GM23338 (cell line): Measurements from ENCODE around the gene CITED4. TPM values are rescaled to one million over a fixed set of nuclear protein-coding genes. Genes with fewer than 3 reads are reported as not detected.

Experiments used
- ATAC-seq: fragments of 200-7000 bp; cut with Tn5 transposase; 3 replicates; pipeline ENCODE4 v1.9.1; 2020
- DNase-seq: peaks from one replicate; pipeline ENCODE4 v3.0.0-alpha.2; 2015; ENCODE audit warnings: low spot score
- H2AFZ ChIP-seq: fragments of 200-600 bp; sonication (generic); 2 replicates; pipeline ENCODE4 v1.8.0; 2016; ENCODE audit warnings: antibody characterized with exemption, mild to moderate bottlenecking, moderate library complexity
- H3F3A ChIP-seq: fragments of 200-600 bp; sonication (generic); replicated peaks from 2 replicates; pipeline ENCODE4 v1.8.0; 2017; ENCODE audit warnings: antibody characterized with exemption, mixed run types, low read depth
- H3K27ac ChIP-seq: fragments of 200-600 bp; sonication (generic); 2 replicates; pipeline ENCODE4 v1.6.1; 2016; ENCODE audit warnings: low read depth
- H3K27me3 ChIP-seq: fragments of 200-600 bp; sonication (generic); 2 replicates; pipeline ENCODE4 v1.8.0; 2016; ENCODE audit warnings: mild to moderate bottlenecking, mixed run types, moderate library complexity; ENCODE audit not compliant: insufficient read depth
- H3K36me3 ChIP-seq: fragments of 200-600 bp; sonication (generic); 2 replicates; pipeline ENCODE4 v1.8.0; 2016; ENCODE audit warnings: mild to moderate bottlenecking; ENCODE audit not compliant: insufficient read depth
- H3K4me1 ChIP-seq: fragments of 200-600 bp; sonication (generic); 2 replicates; pipeline ENCODE4 v1.8.0; 2016; ENCODE audit warnings: mild to moderate bottlenecking, moderate library complexity; ENCODE audit not compliant: insufficient read depth
- H3K4me2 ChIP-seq: fragments of 200-600 bp; sonication (generic); 2 replicates; pipeline ENCODE4 v1.7.1; 2017; ENCODE audit warnings: mixed run types
- H3K4me3 ChIP-seq: fragments of 200-600 bp; sonication (generic); 2 replicates; pipeline ENCODE4 v1.6.1; 2016; ENCODE audit warnings: mixed run types
- H3K79me2 ChIP-seq: fragments of 200-600 bp; sonication (generic); replicated peaks from 2 replicates; pipeline ENCODE4 v1.8.0; 2017; ENCODE audit warnings: mild to moderate bottlenecking; ENCODE audit not compliant: insufficient read depth
- H3K9me2 ChIP-seq: fragments of 200-600 bp; sonication (generic); 2 replicates; pipeline ENCODE4 v1.8.0; 2017; ENCODE audit not compliant: insufficient read depth
- H4K20me1 ChIP-seq: fragments of 200-600 bp; sonication (generic); replicated peaks from 2 replicates; pipeline ENCODE4 v1.8.0; 2017; ENCODE audit warnings: mild to moderate bottlenecking; ENCODE audit not compliant: insufficient read depth
- H3K27ac Mint-ChIP-seq: 2 replicates; pipeline ENCODE4 v1.8.0; 2020; ENCODE audit warnings: inconsistent platforms, mild to moderate bottlenecking, moderate library complexity, mixed read lengths
- H3K27me3 Mint-ChIP-seq: 3 replicates; pipeline ENCODE4 v1.8.0; 2022; ENCODE audit warnings: low read depth, mild to moderate bottlenecking, moderate library complexity, mixed read lengths, inconsistent platforms; ENCODE audit not compliant: insufficient read depth, poor library complexity
- H3K36me3 Mint-ChIP-seq: 3 replicates; pipeline ENCODE4 v1.8.0; 2021; ENCODE audit warnings: low read depth, mild to moderate bottlenecking, inconsistent platforms, moderate library complexity, mixed read lengths
- H3K4me1 Mint-ChIP-seq: 3 replicates; pipeline ENCODE4 v1.8.0; 2020; ENCODE audit warnings: mild to moderate bottlenecking, inconsistent platforms, mixed read lengths
- H3K4me3 Mint-ChIP-seq: 3 replicates; pipeline ENCODE4 v1.8.0; 2021; ENCODE audit warnings: moderate library complexity, mild to moderate bottlenecking, inconsistent platforms, mixed read lengths
- H3K9me3 Mint-ChIP-seq: 3 replicates; pipeline ENCODE4 v1.8.0; 2020; ENCODE audit warnings: moderate library complexity, mild to moderate bottlenecking, inconsistent platforms, mixed read lengths
- EZH2 ChIP-seq: fragments of 200-600 bp; sonication (generic); IDR thresholded peaks from one replicate; pipeline ENCODE4 v1.8.0; 2017; ENCODE audit warnings: antibody characterized with exemption, mild to moderate bottlenecking, low read depth; ENCODE audit not compliant: unreplicated experiment
- EZH2phosphoT487 ChIP-seq: fragments of 200-600 bp; sonication (generic); IDR thresholded peaks from one replicate; pipeline ENCODE4 v1.8.1; 2018; ENCODE audit warnings: antibody characterized with exemption; ENCODE audit not compliant: unreplicated experiment
- NANOG ChIP-seq: IDR thresholded peaks from 2 replicates; pipeline ENCODE4 v1.6.1; 2016; ENCODE audit warnings: antibody characterized with exemption, borderline replicate concordance
- REST ChIP-seq: IDR thresholded peaks from one replicate; pipeline ENCODE4 v1.6.1; 2018; ENCODE audit warnings: antibody characterized with exemption; ENCODE audit not compliant: unreplicated experiment
- ZNF331 ChIP-seq: fragments of 250-450 bp; sonication (Bioruptor Pico); IDR thresholded peaks from 2 replicates; pipeline ENCODE4 v1.5.0; 2020; ENCODE audit warnings: low read depth, mild to moderate bottlenecking, moderate library complexity
- ZNF462 ChIP-seq: fragments of 250-450 bp; sonication (Bioruptor Pico); IDR thresholded peaks from 2 replicates; pipeline ENCODE4 v1.5.0; 2020; ENCODE audit warnings: mild to moderate bottlenecking, moderate library complexity
- polyA plus RNA-seq: library from polyadenylated mRNA; unstranded; fragments of >200 nt; fragmentation: Nextera tagmentation; extraction: Ambion mirVana; gene quantifications from 2 replicates; pipeline ENCODE4 v1.2.1, GENCODE V29; 2016
- total RNA-seq: library from RNA; depleted of rRNA; stranded (reverse); fragments of >200 nt; shearing (Covaris generic); gene quantifications from 2 replicates; pipeline ENCODE4 v1.2.3, GENCODE V29; 2014

CITED4 gene
- total and polyA plus RNA-seq, 2 experiments from 2014 or later = 2.9 to 18.7 TPM

GRCh38 chr1:40877698-40878097, 15.5 kb upstream of the CITED4 start:
- Histone ChIP-seq H3K27ac (no peak overlapping the region), H2AFZ (peak overlapping the region; percentile 85), H4K20me1 (no peaks in the 10 kb centered on the region), H3K36me3 (no peaks in the 10 kb centered on the region), H3K9me2 (0 out of 2 replicates have a peak, but pooled peaks cover 4% of the 10 kb centered on the region), H3K4me3 (no peak overlapping the region), H3K79me2 (no peaks in the 10 kb centered on the region), H3K27me3 (no peaks in the 10 kb centered on the region), H3K4me2 (no peak overlapping the region), H3F3A (no peaks in the 10 kb centered on the region), H3K4me1 (no peaks in the 10 kb centered on the region; the same call in 1 of the 2 replicates)
- H3K4me3 Mint-ChIP-seq = no peak overlapping the region
- DNase-seq (peak; percentile 52), ATAC-seq (peak; percentile 54)
- no peak overlapping the region for H3K27ac Mint-ChIP-seq
- peaks cover 12% of the 10 kb centered on the region; the same call in 2 of the 3 replicates for H3K9me3 Mint-ChIP-seq
- TF ChIP-seq EZH2 (no peak), REST (no peak), EZH2phosphoT487 (no peak)
- H3K27me3 Mint-ChIP-seq = peaks cover 7% of the 10 kb centered on the region
- 0 out of 3 replicates have a peak, but pooled peaks cover 5% of the 10 kb centered on the region for H3K36me3 Mint-ChIP-seq
- H3K4me1 Mint-ChIP-seq = peaks cover 7% of the 10 kb centered on the region; the same call in 2 of the 3 replicates

GRCh38 chr1:40876891-40877290, 14.7 kb upstream of the CITED4 start:
- H3K4me2 ChIP-seq = no peak overlapping the region
- H3K4me1 ChIP-seq = no peaks in the 10 kb centered on the region; the same call in 1 of the 2 replicates
- no peaks in the 10 kb centered on the region for H3F3A ChIP-seq
- no peak overlapping the region for H3K27ac ChIP-seq
- Mint-ChIP-seq H3K4me3 (no peak overlapping the region), H3K4me1 (peaks cover 9% of the 10 kb centered on the region; the same call in 2 of the 3 replicates), H3K36me3 (0 out of 3 replicates have a peak, but pooled peaks cover 5% of the 10 kb centered on the region), H3K27ac (no peak overlapping the region), H3K9me3 (peaks cover 12% of the 10 kb centered on the region; the same call in 2 of the 3 replicates), H3K27me3 (peaks cover 5% of the 10 kb centered on the region)
- H4K20me1 ChIP-seq = no peaks in the 10 kb centered on the region
- H3K79me2 ChIP-seq = no peaks in the 10 kb centered on the region
- ATAC-seq (no peak), DNase-seq (no peak)
- H3K4me3 ChIP-seq = no peak overlapping the region
- 0 out of 2 replicates have a peak, but pooled peaks cover 4% of the 10 kb centered on the region for H3K9me2 ChIP-seq
- H3K36me3 ChIP-seq = no peaks in the 10 kb centered on the region
- no peak overlapping the region; the same call in 1 of the 2 replicates for H2AFZ ChIP-seq
- H3K27me3 ChIP-seq = no peaks in the 10 kb centered on the region
- TF ChIP-seq REST (no peak), ZNF331 (CRISPR knock-in tag) (no peak), NANOG (no peak), ZNF462 (CRISPR knock-in tag) (no peak)
